Measurements from ENCODE around the gene RETREG3. TPM values are rescaled to one million over a fixed set of nuclear protein-coding genes. Genes with fewer than 3 reads are reported as not detected.
"Not testable (repeated sequence)": the region's sequence is repeated elsewhere in the genome, so short reads cannot be mapped to it uniquely, and the experiment has no call there.

RETREG3 gene
- total and polyA plus RNA-seq, 2 of the 4 experiments (the other 2 are of a cell fraction): 18.1 to 44.1 TPM

DNA sequence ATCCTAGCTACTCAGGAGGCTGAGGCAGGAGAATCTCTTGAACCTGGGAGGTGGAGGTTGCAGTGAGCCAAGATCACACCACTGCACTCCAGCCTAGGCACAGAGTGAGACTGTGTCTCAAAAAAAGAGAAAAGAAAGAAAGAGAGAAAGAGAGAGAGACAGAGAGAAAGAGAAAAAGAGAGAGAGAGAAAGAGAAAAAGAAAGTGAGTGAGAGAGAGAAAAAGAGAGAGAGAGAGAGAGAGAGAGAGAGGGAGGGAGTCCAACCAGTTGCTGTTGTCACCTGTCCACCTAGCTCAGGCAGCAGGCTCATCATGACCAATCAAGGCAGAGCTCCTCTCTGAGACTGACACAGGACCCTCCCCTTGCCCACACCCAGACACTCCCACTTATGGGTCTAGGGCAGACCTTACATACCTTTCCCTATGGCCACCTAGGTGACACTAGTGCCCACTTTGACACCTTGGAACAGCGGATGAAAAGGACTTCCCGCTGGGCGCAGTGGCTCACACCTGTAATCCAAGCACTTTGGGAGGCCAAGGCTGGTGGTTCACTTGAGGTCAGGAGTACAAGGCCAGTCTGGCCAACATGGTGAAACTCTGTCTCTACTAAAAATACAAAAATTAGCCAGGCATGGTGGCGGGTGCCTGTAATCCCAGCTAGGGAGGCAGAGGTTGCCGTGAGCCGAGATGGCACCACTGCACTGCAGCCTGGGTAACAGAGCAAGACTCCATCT, 18.0 kb upstream of the RETREG3 start:
- not testable (repeated sequence) for BruUV-seq (replicated peaks); H4K5ac ChIP-seq (ENCODE audit: low read depth, low read length); DNase-seq

More for the DNA sequence above, 18.0 kb upstream of the RETREG3 start:
- H2BK15ac ChIP-seq (ENCODE audit: low read depth, low read length); ATAC-seq (ENCODE audit: low read depth); H3K79me1 ChIP-seq (ENCODE audit: low read depth in 1 of 2, low read length in 2 of 2); H2AFZ ChIP-seq (replicated peaks; ENCODE audit: low read length, poor library complexity); intact Hi-C loops (cut with micrococcal nuclease); H2BK5ac ChIP-seq (ENCODE audit: low read depth, low read length, poor library complexity, severe bottlenecking); H3K27me3 ChIP-seq (ENCODE audit: control insufficient read depth, insufficient read depth, low read length); H3K27ac ChIP-seq (ENCODE audit: insufficient read depth, low read length); dilution Hi-C loops (cut with HindIII; ENCODE audit: low sequenced_read_pairs, unreplicated experiment); H3K14ac ChIP-seq (replicated peaks; ENCODE audit: low read depth, low read length); H3K36me3 ChIP-seq (ENCODE audit: control insufficient read depth, insufficient read depth, low read length); H2BK20ac ChIP-seq (ENCODE audit: low read depth, low read length); in situ Hi-C loops (cut with MboI; ENCODE audit: low sequenced_read_pairs); H4K8ac ChIP-seq (ENCODE audit: low read depth in 2 of 2, low read length in 2 of 2); H3K4me2 ChIP-seq (ENCODE audit: low read depth, low read length); CTCF ChIA-PET; H3K9ac ChIP-seq (ENCODE audit: low read depth, low read length); H3K4me3 ChIP-seq (ENCODE audit: insufficient read depth, low read depth, low read length); H3K4ac ChIP-seq (ENCODE audit: low read depth, low read length); H4K20me1 ChIP-seq (ENCODE audit: insufficient read depth, low read length); H2BK120ac ChIP-seq (ENCODE audit: low read depth, low read length); H3K4me1 ChIP-seq (ENCODE audit: control insufficient read depth, insufficient read depth, low read length); H2AK5ac ChIP-seq (ENCODE audit: low read depth, low read length); POLR2A ChIA-PET (ENCODE audit: unreplicated experiment); H3K23ac ChIP-seq (ENCODE audit: low read depth, low read length); H3K9me1 ChIP-seq (ENCODE audit: insufficient read depth, low read length); H4K91ac ChIP-seq (ENCODE audit: insufficient read depth, low read depth, low read length); H3K18ac ChIP-seq (ENCODE audit: low read depth, low read length); H3K56ac ChIP-seq (ENCODE audit: extremely low read depth, insufficient read depth, low read length); H3K9me3 ChIP-seq (ENCODE audit: control insufficient read depth, insufficient read depth, low read length): not testable (repeated sequence)
- 75% methylated on average over 2 of the region's 6 CpGs; no CpG with 5 or more reads in 1 of the 2 experiments for WGBS, 2 experiments (ENCODE audit: extremely low coverage in 2 of 2, insufficient read length in 1 of 2)
- peak overlapping the region; percentile 37 for H2AK9ac ChIP-seq (replicated peaks; ENCODE audit: low read depth, low read length, poor library complexity)

All from IMR-90 (cell line).